NB4 (cell line): Measurements from ENCODE around the gene FAM163A.

Experiments used
- MYC ChIP-seq: IDR thresholded peaks from 2 replicates; pipeline ENCODE4 v1.6.1; 2011; ENCODE audit warnings: low read depth, low read length
- POLR2A ChIP-seq: IDR thresholded peaks from 2 replicates; pipeline ENCODE4 v1.6.1; 2011; ENCODE audit warnings: mild to moderate bottlenecking; ENCODE audit not compliant: insufficient read length; ENCODE audit errors: extremely low read depth
- TF ChIP-seq, protein P1 (sequence below): IDR thresholded peaks from one replicate; pipeline ENCODE4 v1.5.1; 2012; ENCODE audit warnings: low read depth, low read length
- TF ChIP-seq, protein P2 (sequence below): IDR thresholded peaks from 2 replicates; pipeline ENCODE4 v1.6.1; 2011; ENCODE audit warnings: low read depth, low read length

DNA sequence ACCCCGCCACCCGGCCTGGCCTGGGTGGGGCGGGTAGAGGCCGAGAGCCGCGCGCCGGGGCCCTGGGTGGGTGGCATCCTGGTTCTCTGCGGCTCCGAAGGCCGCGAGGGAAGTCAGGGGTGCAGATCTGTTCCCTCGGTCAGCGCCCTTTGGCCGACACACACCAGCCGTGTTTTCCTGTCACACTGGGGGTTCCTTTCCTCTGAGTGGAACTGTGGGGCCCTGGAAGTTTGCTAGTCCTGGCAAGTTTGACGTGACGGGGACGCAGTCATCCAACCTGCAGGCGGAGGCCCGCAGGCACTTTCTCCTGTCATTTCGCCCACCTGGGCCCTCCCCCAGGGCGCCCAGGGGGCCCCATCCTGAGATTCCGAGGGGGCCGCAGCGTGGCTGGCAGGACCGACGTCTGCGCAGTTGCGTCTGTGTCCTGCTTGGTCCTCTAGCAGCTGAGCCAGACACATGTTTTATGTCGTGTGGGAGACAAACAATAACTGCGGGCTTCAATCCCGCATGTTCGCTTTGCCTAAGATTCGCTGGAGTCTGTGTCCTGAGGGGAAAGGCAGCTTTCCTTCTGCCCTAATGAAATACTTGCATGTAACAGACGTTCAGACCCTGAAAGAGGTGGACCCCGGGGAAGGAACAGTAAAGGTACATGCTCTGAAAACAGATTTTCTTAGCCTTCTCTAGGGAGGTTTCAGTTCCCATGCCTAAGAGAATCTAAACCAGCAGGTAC lies 1.5 kb downstream of the FAM163A start:
- TF ChIP-seq, protein P1, sequence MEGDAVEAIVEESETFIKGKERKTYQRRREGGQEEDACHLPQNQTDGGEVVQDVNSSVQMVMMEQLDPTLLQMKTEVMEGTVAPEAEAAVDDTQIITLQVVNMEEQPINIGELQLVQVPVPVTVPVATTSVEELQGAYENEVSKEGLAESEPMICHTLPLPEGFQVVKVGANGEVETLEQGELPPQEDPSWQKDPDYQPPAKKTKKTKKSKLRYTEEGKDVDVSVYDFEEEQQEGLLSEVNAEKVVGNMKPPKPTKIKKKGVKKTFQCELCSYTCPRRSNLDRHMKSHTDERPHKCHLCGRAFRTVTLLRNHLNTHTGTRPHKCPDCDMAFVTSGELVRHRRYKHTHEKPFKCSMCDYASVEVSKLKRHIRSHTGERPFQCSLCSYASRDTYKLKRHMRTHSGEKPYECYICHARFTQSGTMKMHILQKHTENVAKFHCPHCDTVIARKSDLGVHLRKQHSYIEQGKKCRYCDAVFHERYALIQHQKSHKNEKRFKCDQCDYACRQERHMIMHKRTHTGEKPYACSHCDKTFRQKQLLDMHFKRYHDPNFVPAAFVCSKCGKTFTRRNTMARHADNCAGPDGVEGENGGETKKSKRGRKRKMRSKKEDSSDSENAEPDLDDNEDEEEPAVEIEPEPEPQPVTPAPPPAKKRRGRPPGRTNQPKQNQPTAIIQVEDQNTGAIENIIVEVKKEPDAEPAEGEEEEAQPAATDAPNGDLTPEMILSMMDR: no peak
- TF ChIP-seq POLR2A (no peak), MYC (no peak)
- TF ChIP-seq, protein P2, sequence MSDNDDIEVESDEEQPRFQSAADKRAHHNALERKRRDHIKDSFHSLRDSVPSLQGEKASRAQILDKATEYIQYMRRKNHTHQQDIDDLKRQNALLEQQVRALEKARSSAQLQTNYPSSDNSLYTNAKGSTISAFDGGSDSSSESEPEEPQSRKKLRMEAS: no peak
